Fibroblast of lung (primary cell): ENCODE results near the gene CHST15. TPM values are rescaled to one million over a fixed set of nuclear protein-coding genes. Genes with fewer than 3 reads are reported as not detected.

Experiments
- DNase-seq, 2 donors: peaks; one replicate each; pipeline versions ENCODE4 v3.0.0 to v3.0.0-alpha.2; 2010; ENCODE audit warnings: low read depth in 2 of 2
- H2AFZ ChIP-seq: 2 replicates; pipeline ENCODE4 v1.5.1; 2012; ENCODE audit warnings: low read length, control low read depth, inconsistent platforms
- H3K27ac ChIP-seq: 2 replicates; pipeline ENCODE4 v1.5.1; 2011; ENCODE audit warnings: low read length, control low read depth; ENCODE audit not compliant: insufficient read depth
- H3K27me3 ChIP-seq: 2 replicates; pipeline ENCODE4 v1.5.1; 2011; ENCODE audit warnings: mild to moderate bottlenecking, low read length; ENCODE audit not compliant: control insufficient read depth, insufficient read depth
- H3K36me3 ChIP-seq: 2 replicates; pipeline ENCODE4 v1.5.1; 2011; ENCODE audit warnings: low read length; ENCODE audit not compliant: control insufficient read depth, insufficient read depth
- H3K4me1 ChIP-seq: 2 replicates; pipeline ENCODE4 v1.5.1; 2011; ENCODE audit warnings: low read length; ENCODE audit not compliant: control insufficient read depth, insufficient read depth; ENCODE audit errors: extremely low read depth
- H3K4me2 ChIP-seq: 2 replicates; pipeline ENCODE4 v1.5.1; 2011; ENCODE audit warnings: low read length, control low read depth; ENCODE audit not compliant: insufficient read depth; ENCODE audit errors: extremely low read depth
- H3K4me3 ChIP-seq, 4 experiments: fragments of 200-600 bp in 1 of 4; sonication (generic) in 1 of 4; replicated peaks in 1 of 4; 2 replicates each; pipeline ENCODE4 v1.5.1; 2011 to 2016; ENCODE audit warnings: low read length in 4 of 4, low read depth in 3 of 4, mild to moderate bottlenecking in 3 of 4, control low read depth in 2 of 4, inconsistent platforms in 1 of 4, mixed read lengths in 1 of 4; ENCODE audit not compliant: insufficient read depth in 1 of 4; ENCODE audit errors: control extremely low read depth in 1 of 4
- H3K79me2 ChIP-seq: 2 replicates; pipeline ENCODE4 v1.5.1; 2012; ENCODE audit warnings: mild to moderate bottlenecking, low read length, inconsistent platforms; ENCODE audit not compliant: control insufficient read depth, insufficient read depth
- H3K9ac ChIP-seq: 2 replicates; pipeline ENCODE4 v1.5.1; 2011; ENCODE audit warnings: mild to moderate bottlenecking, low read length, control low read depth; ENCODE audit not compliant: insufficient read depth
- H3K9me3 ChIP-seq: 2 replicates; pipeline ENCODE4 v1.5.1; 2012; ENCODE audit warnings: low read depth, low read length; ENCODE audit not compliant: control insufficient read depth, insufficient read depth
- H4K20me1 ChIP-seq: 2 replicates; pipeline ENCODE4 v1.5.1; 2011; ENCODE audit warnings: low read length; ENCODE audit not compliant: control insufficient read depth, insufficient read depth; ENCODE audit errors: extremely low read depth
- EZH2 ChIP-seq: IDR thresholded peaks from 2 replicates; pipeline ENCODE4 v1.5.1; 2012; ENCODE audit warnings: low read length, control low read depth, mild to moderate bottlenecking; ENCODE audit errors: missing control alignments
- polyA plus RNA-seq, 2 donors: library from polyadenylated mRNA; depleted of rRNA in 1 of 2; stranded (reverse) in 1 of 2; unstranded in 1 of 2; fragments of >200 nt; gene quantifications; 2 replicates each; pipeline ENCODE4 v1.2.1, GENCODE V29; 2011 to 2012; ENCODE audit warnings: missing spikeins in 1 of 2
- total RNA-seq: library from RNA; depleted of rRNA; stranded (reverse); fragments of >200 nt; gene quantifications from 2 replicates; pipeline ENCODE4 v1.2.1, GENCODE V29; 2014
- TF ChIP-seq, protein P1 (sequence below), 2 donors: IDR thresholded peaks in 1 of 2; conservative IDR thresholded peaks in 1 of 2; 1 replicate in 1 of 2; 2 replicates in 1 of 2; pipeline ENCODE4 v1.5.1; 2011 to 2012; ENCODE audit warnings: low read length in 2 of 2, control low read depth in 1 of 2, inconsistent platforms in 1 of 2, low read depth in 1 of 2, mild to moderate bottlenecking in 1 of 2

Gene CHST15
- total and polyA plus RNA-seq, 2 donors (not counting 1 experiment from before 2014, with no cell fraction given): 5.0 to 7.9 TPM

DNA sequence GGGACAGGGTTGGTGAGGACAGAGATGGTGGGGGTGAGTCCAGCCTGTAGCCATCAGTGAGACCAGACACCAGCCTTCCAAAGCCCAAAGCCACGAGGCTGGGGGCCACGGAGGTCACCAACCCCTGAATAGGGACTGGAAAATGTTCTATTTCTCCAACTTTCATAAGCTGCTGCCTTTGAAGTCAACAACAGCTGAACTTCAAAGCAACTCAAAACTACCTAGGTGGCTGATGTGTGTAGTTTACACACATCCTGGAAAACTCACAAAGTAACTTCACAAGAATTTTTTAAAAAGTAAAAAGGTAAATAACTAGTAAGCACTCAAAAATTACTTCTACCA is 88.8 kb downstream of the CHST15 start:
- H3K4me1 ChIP-seq: no peaks in the 10 kb centered on the region
- H4K20me1 ChIP-seq: no peaks in the 10 kb centered on the region
- no peak for DNase-seq

GRCh38 chr10:124003871-124004662 is 89.3 kb downstream of the CHST15 start:
- H3K27ac ChIP-seq: no peak overlapping the region
- H2AFZ ChIP-seq: no peak overlapping the region
- no peaks in the 10 kb centered on the region for H4K20me1 ChIP-seq

More for the DNA sequence above, 88.8 kb downstream of the CHST15 start:
- no peak overlapping the region for H3K4me2 ChIP-seq
- H3K9me3 ChIP-seq: no peaks in the 10 kb centered on the region
- H3K9ac ChIP-seq: no peak overlapping the region
- H3K79me2 ChIP-seq: no peaks in the 10 kb centered on the region
- H3K27ac ChIP-seq: no peak overlapping the region
- no peaks in the 10 kb centered on the region for H3K27me3 ChIP-seq
- TF ChIP-seq, protein P1, sequence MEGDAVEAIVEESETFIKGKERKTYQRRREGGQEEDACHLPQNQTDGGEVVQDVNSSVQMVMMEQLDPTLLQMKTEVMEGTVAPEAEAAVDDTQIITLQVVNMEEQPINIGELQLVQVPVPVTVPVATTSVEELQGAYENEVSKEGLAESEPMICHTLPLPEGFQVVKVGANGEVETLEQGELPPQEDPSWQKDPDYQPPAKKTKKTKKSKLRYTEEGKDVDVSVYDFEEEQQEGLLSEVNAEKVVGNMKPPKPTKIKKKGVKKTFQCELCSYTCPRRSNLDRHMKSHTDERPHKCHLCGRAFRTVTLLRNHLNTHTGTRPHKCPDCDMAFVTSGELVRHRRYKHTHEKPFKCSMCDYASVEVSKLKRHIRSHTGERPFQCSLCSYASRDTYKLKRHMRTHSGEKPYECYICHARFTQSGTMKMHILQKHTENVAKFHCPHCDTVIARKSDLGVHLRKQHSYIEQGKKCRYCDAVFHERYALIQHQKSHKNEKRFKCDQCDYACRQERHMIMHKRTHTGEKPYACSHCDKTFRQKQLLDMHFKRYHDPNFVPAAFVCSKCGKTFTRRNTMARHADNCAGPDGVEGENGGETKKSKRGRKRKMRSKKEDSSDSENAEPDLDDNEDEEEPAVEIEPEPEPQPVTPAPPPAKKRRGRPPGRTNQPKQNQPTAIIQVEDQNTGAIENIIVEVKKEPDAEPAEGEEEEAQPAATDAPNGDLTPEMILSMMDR (conservative IDR thresholded peaks at IDR 0.05 in 1 of 2, IDR thresholded peaks at IDR 0.05 in 1 of 2; ENCODE audit: low read depth in 1 of 2, low read length in 2 of 2): no peak
- no peak for TF ChIP-seq EZH2
- H2AFZ ChIP-seq: no peak overlapping the region
- no peaks in the 10 kb centered on the region for H3K36me3 ChIP-seq
- H3K4me3 ChIP-seq: no peak overlapping the region

GRCh38 chr10:124003481-124003870 is 89.9 kb downstream of the CHST15 start:
- Histone ChIP-seq H2AFZ (no peak overlapping the region), H3K36me3 (no peaks in the 10 kb centered on the region), H3K4me2 (no peak overlapping the region), H3K27me3 (no peaks in the 10 kb centered on the region), H3K4me1 (no peaks in the 10 kb centered on the region), H3K79me2 (no peaks in the 10 kb centered on the region), H3K9me3 (no peaks in the 10 kb centered on the region), H3K9ac (no peak overlapping the region), H3K27ac (no peak overlapping the region), H4K20me1 (no peaks in the 10 kb centered on the region), H3K4me3 (no peak overlapping the region)
- DNase-seq: no peak
- TF ChIP-seq, protein P1 (conservative IDR thresholded peaks at IDR 0.05 in 1 of 2, IDR thresholded peaks at IDR 0.05 in 1 of 2; ENCODE audit: low read depth in 1 of 2, low read length in 2 of 2): no peak
- no peak for TF ChIP-seq EZH2

More at GRCh38 chr10:124003871-124004662, 89.3 kb downstream of the CHST15 start:
- H3K27me3 ChIP-seq: no peaks in the 10 kb centered on the region
- H3K9ac ChIP-seq: no peak overlapping the region
- H3K4me1 ChIP-seq: no peaks in the 10 kb centered on the region
- H3K4me2 ChIP-seq: no peak overlapping the region
- no peaks in the 10 kb centered on the region for H3K79me2 ChIP-seq
- DNase-seq: no peak
- no peaks in the 10 kb centered on the region for H3K9me3 ChIP-seq
- no peak overlapping the region for H3K4me3 ChIP-seq
- TF ChIP-seq, protein P1 (conservative IDR thresholded peaks at IDR 0.05 in 1 of 2, IDR thresholded peaks at IDR 0.05 in 1 of 2; ENCODE audit: low read depth in 1 of 2, low read length in 2 of 2): no peak
- TF ChIP-seq EZH2: no peak
- H3K36me3 ChIP-seq: no peaks in the 10 kb centered on the region
